PC-3 (cell line): Measurements from ENCODE around the gene ALOX15B. TPM values are rescaled to one million over a fixed set of nuclear protein-coding genes. Genes with fewer than 3 reads are reported as not detected.

Experiments used
- ATAC-seq: fragments of 200-7000 bp; cut with Tn5 transposase; 2 replicates; pipeline ENCODE4 v1.9.1; 2020; ENCODE audit warnings: mild to moderate bottlenecking, moderate library complexity
- BruUV-seq: library from RNA; stranded (reverse); fragments of 400-500 nt; replicated peaks from 2 replicates; lab custom pipeline; 2021; lab: Mats Ljungman, UMichigan
- CTCF ChIA-PET: fragments of 300-600 bp; sonication (Branson Sonifier 250); formaldehyde crosslinking; loops from one replicate; lab custom pipeline; 2022; ENCODE audit warnings: antibody characterized with exemption; lab: Charles Lee
- POLR2A ChIA-PET: fragments of 300-600 bp; sonication (Branson Sonifier 250); formaldehyde crosslinking; loops from one replicate; lab custom pipeline; 2022; ENCODE audit warnings: antibody characterized with exemption; ENCODE audit not compliant: unreplicated experiment; lab: Charles Lee
- DNase-seq: peaks from one replicate; pipeline ENCODE4 v3.0.0-alpha.2; 2015
- H2AFZ ChIP-seq: fragments of 300-600 bp; sonication (generic); 2 replicates; pipeline ENCODE4 v1.6.0; 2016; ENCODE audit warnings: antibody characterized with exemption, low read length
- H3F3A ChIP-seq: fragments of 300-600 bp; sonication (generic); one replicate; pipeline ENCODE4 v1.6.0; 2017; ENCODE audit warnings: antibody characterized with exemption, low read length, control low read depth, mild to moderate bottlenecking; ENCODE audit not compliant: unreplicated experiment
- H3K27ac ChIP-seq: fragments of 300-600 bp; sonication (generic); 2 replicates; pipeline ENCODE4 v1.5.1; 2016; ENCODE audit warnings: mild to moderate bottlenecking, low read length
- H3K27me3 ChIP-seq: fragments of 300-600 bp; sonication (generic); 2 replicates; pipeline ENCODE4 v1.6.1; 2016; ENCODE audit warnings: low read length, mixed read lengths
- H3K36me3 ChIP-seq: fragments of 300-600 bp; sonication (generic); 2 replicates; pipeline ENCODE4 v1.6.1; 2016; ENCODE audit warnings: low read depth, mixed run types, low read length, mixed read lengths
- H3K4me1 ChIP-seq: fragments of 300-600 bp; sonication (generic); 2 replicates; pipeline ENCODE4 v1.5.1; 2016; ENCODE audit warnings: low read length; ENCODE audit not compliant: insufficient read depth
- H3K4me2 ChIP-seq: fragments of 300-600 bp; sonication (generic); 2 replicates; pipeline ENCODE4 v1.6.0; 2016; ENCODE audit warnings: low read length
- H3K4me3 ChIP-seq: fragments of 300-600 bp; sonication (generic); 2 replicates; pipeline ENCODE4 v1.5.1; 2016; ENCODE audit warnings: mild to moderate bottlenecking, low read length, mixed read lengths
- H3K79me2 ChIP-seq: fragments of 300-600 bp; sonication (generic); 2 replicates; pipeline ENCODE4 v1.6.1; 2017; ENCODE audit warnings: low read length, mixed read lengths
- H3K9ac ChIP-seq: fragments of 300-600 bp; sonication (generic); 2 replicates; pipeline ENCODE4 v1.6.0; 2016; ENCODE audit warnings: mild to moderate bottlenecking, low read length
- H3K9me2 ChIP-seq: fragments of 300-600 bp; sonication (generic); replicated peaks from 2 replicates; pipeline ENCODE4 v1.6.1; 2016; ENCODE audit warnings: mixed run types, low read length, mixed read lengths
- H3K9me3 ChIP-seq: fragments of 300-600 bp; sonication (generic); 2 replicates; pipeline ENCODE4 v1.6.1; 2016; ENCODE audit warnings: low read length, mixed read lengths
- H4K20me1 ChIP-seq: fragments of 300-600 bp; sonication (generic); 2 replicates; pipeline ENCODE4 v1.6.1; 2016; ENCODE audit warnings: low read length, mixed read lengths
- EZH2 ChIP-seq: fragments of 300-600 bp; sonication (generic); IDR thresholded peaks from one replicate; pipeline ENCODE4 v1.6.1; 2017; ENCODE audit warnings: antibody characterized with exemption, mild to moderate bottlenecking, low read length; ENCODE audit not compliant: unreplicated experiment
- EZH2phosphoT487 ChIP-seq: fragments of 300-600 bp; sonication (generic); IDR thresholded peaks from 2 replicates; pipeline ENCODE4 v1.6.1; 2018; ENCODE audit warnings: mild to moderate bottlenecking, antibody characterized with exemption, low read length, borderline replicate concordance
- intact Hi-C: fragments of 100-400 bp; cut with micrococcal nuclease; formaldehyde crosslinking; loops from 2 replicates; pipeline ENCODE4 v1.9.0; 2023
- total RNA-seq: library from RNA; depleted of rRNA; stranded (reverse); fragments of >200 nt; gene quantifications from 2 replicates; pipeline ENCODE4 v1.2.3, GENCODE V29; 2014
- TF ChIP-seq, protein P1 (sequence below): fragments of 300-600 bp; sonication (generic); conservative IDR thresholded peaks from 2 replicates; pipeline ENCODE4 v1.5.1; 2017; ENCODE audit warnings: antibody characterized with exemption, low read depth, mild to moderate bottlenecking, low read length

ALOX15B gene
- total RNA-seq, 1 experiment from 2014 or later = not detected

DNA sequence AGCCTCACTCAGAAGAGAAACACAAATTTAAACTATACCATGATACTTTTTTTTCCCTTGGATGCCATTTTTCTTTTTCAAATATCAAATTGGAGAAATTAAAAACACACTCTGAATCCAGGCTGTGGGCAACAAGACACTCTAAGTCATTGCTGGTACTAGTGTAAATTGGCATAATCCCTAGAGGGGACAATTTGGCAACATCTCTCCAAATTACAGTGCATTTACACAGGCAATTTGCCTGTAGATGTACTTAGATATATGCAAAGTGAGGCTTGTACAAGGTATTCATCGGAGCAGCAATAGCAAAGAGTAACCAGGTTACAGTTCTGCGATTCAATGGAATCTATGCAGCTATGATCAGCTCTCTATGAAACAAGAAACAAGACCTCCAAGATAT, 43.1 kb upstream of the ALOX15B start:
- Histone ChIP-seq H3K27me3 (no peaks in the 10 kb centered on the region), H3F3A (no peaks in the 10 kb centered on the region), H3K9ac (no peak overlapping the region), H3K4me1 (peaks cover 7% of the 10 kb centered on the region; the same call in 1 of the 2 replicates), H3K9me2 (no peaks in the 10 kb centered on the region), H3K9me3 (no peaks in the 10 kb centered on the region), H3K36me3 (no peaks in the 10 kb centered on the region), H2AFZ (no peak overlapping the region), H4K20me1 (no peaks in the 10 kb centered on the region), H3K27ac (no peak overlapping the region), H3K79me2 (no peaks in the 10 kb centered on the region), H3K4me3 (no peak overlapping the region), H3K4me2 (no peak overlapping the region)
- intact Hi-C loops = no loop called here
- ATAC-seq (no peak), DNase-seq (no peak)
- ChIA-PET POLR2A (no interaction called here), CTCF (interaction anchor here (0.8 kb wide), 1 partner anchor 13 kb away, joined by 3 read pairs; no protein-coding TSS in a partner anchor)
- no TSS peak for BruUV-seq
- TF ChIP-seq EZH2 (no peak), EZH2phosphoT487 (no peak)
- TF ChIP-seq, protein P1, sequence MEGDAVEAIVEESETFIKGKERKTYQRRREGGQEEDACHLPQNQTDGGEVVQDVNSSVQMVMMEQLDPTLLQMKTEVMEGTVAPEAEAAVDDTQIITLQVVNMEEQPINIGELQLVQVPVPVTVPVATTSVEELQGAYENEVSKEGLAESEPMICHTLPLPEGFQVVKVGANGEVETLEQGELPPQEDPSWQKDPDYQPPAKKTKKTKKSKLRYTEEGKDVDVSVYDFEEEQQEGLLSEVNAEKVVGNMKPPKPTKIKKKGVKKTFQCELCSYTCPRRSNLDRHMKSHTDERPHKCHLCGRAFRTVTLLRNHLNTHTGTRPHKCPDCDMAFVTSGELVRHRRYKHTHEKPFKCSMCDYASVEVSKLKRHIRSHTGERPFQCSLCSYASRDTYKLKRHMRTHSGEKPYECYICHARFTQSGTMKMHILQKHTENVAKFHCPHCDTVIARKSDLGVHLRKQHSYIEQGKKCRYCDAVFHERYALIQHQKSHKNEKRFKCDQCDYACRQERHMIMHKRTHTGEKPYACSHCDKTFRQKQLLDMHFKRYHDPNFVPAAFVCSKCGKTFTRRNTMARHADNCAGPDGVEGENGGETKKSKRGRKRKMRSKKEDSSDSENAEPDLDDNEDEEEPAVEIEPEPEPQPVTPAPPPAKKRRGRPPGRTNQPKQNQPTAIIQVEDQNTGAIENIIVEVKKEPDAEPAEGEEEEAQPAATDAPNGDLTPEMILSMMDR = no peak

GRCh38 chr17:7997186-7997585, 41.7 kb upstream of the ALOX15B start:
- ATAC-seq (peak; percentile 82), DNase-seq (peak; percentile 66)
- Histone ChIP-seq H2AFZ (0 out of 2 replicates have a peak overlapping the region, but pooled peaks have one; percentile 35), H3K9me3 (no peaks in the 10 kb centered on the region), H3K4me3 (no peak overlapping the region; the same call in 1 of the 2 replicates), H3K36me3 (no peaks in the 10 kb centered on the region), H3K4me2 (peak overlapping the region; percentile 55), H3K9me2 (no peaks in the 10 kb centered on the region), H4K20me1 (no peaks in the 10 kb centered on the region), H3K9ac (no peak overlapping the region), H3K79me2 (no peaks in the 10 kb centered on the region), H3K27ac (no peak overlapping the region), H3K27me3 (no peaks in the 10 kb centered on the region), H3F3A (no peaks in the 10 kb centered on the region), H3K4me1 (peaks cover 7% of the 10 kb centered on the region; the same call in 1 of the 2 replicates)
- intact Hi-C loops = no loop called here
- TF ChIP-seq, protein P1 = peak; percentile 70
- no peak for TF ChIP-seq EZH2
- no peak for TF ChIP-seq EZH2phosphoT487
- ChIA-PET POLR2A (no interaction called here), CTCF (interaction anchor here (0.6 to 1.2 kb wide), 6 partner anchors 44 to 126 kb away, joined by 3 to 8 read pairs (median 3); partner anchors contain the start of genes CNTROB and TRAPPC1)
- BruUV-seq = no TSS peak

GRCh38 chr17:8001976-8002720, 36.7 kb upstream of the ALOX15B start, which contains the start of gene GUCY2D:
TSS of gene GUCY2D (plus strand) at chr17:8002615. CDS start at chr17:8003048, 433 bp downstream.
- Histone ChIP-seq H3K27ac (no peak within 1 kb of the TSS), H3K9ac (no peak within 1 kb of the TSS), H3K4me1 (no peaks in the 10 kb centered on the region), H3K36me3 (no peaks in the 10 kb centered on the region), H3K9me3 (no peaks in the 10 kb centered on the region), H3K9me2 (no peaks in the 10 kb centered on the region), H3K27me3 (no peaks in the 10 kb centered on the region), H3K79me2 (no peaks in the 10 kb centered on the region), H3K4me3 (no peak within 1 kb of the TSS), H3K4me2 (no peak within 1 kb of the TSS), H3F3A (no peaks in the 10 kb centered on the region), H2AFZ (no peak within 1 kb of the TSS), H4K20me1 (no peaks in the 10 kb centered on the region)
- DNase-seq (no peak), ATAC-seq (no peak)
- no TSS peak for BruUV-seq
- TF ChIP-seq EZH2 (no peak), EZH2phosphoT487 (no peak)
- TF ChIP-seq, protein P1 = no peak
- intact Hi-C loops = no loop called here
- CTCF ChIA-PET = no interaction called here
- POLR2A ChIA-PET = no interaction called here
